Ramos (cell line): Measurements from ENCODE around the gene YIPF3.

Experiments used
- in situ Hi-C: fragments of 300-500 bp; cut with MboI; formaldehyde crosslinking; loops from one replicate; pipeline ENCODE4 v1.14.3; 2022; ENCODE audit warnings: low sequenced_read_pairs; ENCODE audit not compliant: unreplicated experiment

YIPF3 gene

GRCh38 chr6:43494321-43494720, 22.4 kb downstream of the YIPF3 start:
- in situ Hi-C loops: no loop called here

GRCh38 chr6:43493833-43494232, 22.9 kb downstream of the YIPF3 start:
- in situ Hi-C loops: no loop called here

- in situ Hi-C loops: no loop called here
These were observed 23.5 kb downstream of the YIPF3 start for GRCh38 chr6:43493230-43493629.

DNA sequence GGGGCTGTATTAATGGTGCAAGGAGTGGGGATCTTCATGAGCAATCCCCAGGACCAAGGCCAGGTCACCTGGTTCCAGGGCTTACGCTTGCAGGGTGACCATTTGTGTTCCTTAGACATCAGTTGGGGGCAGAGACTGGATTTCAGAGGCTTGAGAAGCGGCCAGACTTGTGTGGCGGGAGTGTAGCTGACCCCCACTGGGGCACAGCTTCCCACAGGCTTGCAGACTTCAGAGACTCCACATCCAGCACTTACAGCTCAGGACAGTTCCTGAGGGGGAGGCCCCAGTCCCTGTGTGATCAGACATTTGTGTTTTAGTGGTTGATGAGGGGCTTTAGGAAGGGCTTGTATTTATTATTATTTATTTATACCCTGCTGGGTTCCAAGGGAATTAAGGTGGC, 24.1 kb downstream of the YIPF3 start:
- in situ Hi-C loops: no loop called here

- in situ Hi-C loops: no loop called here
These were observed 24.7 kb downstream of the YIPF3 start for GRCh38 chr6:43491750-43492661.

DNA sequence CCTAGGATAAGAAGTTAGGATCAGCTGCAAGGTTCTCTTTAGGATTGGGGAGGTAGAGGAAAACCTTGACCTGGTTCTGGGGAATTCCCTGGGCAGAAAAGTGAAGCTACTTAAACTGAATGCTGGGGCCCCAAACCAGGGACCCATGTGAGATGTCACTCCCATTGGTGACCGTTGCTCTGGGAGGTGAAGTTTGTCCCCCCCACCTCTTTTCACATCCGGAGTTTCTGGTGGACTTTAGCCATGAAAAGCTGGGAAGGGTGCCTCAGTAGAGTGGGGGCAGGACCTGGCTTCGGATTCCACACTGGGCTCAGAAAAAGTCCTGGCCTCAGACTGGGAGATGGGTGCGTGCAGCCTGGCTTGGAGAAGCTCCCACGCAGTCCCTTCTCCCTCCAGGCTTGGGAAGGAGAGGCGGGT, 26.2 kb downstream of the YIPF3 start:
- in situ Hi-C loops: no loop called here

GRCh38 chr6:43489277-43490072, 27.3 kb downstream of the YIPF3 start:
- in situ Hi-C loops: no loop called here

GRCh38 chr6:43488667-43489276, 28.0 kb downstream of the YIPF3 start:
- in situ Hi-C loops: no loop called here

DNA sequence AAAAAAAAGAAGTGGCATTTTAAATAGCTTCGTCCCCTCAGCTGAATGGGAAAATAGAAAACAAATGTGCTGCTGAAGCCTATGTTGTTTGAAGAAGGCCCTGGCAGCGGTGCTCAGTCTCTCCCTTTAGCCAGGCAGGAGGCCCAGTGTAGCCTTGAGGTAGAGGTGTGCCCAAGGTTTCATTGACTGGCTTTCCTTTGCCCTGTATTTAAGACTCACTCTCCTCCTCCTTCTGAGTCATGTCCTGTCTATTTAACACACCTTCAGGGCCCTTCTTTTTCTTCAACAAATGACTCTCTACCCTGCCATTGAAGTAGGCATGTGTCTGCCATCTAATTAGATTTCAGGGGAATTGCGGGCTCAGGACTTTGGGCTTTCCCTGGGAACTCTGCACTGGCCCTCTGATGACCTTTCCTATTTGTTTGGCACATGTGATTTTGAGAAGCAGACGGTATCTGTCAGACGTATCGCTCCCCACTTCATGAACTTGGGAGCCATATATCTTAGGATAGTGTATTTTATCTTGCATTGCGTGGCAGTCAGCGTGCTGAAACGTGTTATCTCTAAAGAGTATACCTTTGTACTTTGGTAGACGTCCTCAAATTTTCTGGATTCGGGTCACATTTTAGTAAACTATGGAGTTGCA, 35.0 kb downstream of the YIPF3 start:
- in situ Hi-C loops: no loop called here

DNA sequence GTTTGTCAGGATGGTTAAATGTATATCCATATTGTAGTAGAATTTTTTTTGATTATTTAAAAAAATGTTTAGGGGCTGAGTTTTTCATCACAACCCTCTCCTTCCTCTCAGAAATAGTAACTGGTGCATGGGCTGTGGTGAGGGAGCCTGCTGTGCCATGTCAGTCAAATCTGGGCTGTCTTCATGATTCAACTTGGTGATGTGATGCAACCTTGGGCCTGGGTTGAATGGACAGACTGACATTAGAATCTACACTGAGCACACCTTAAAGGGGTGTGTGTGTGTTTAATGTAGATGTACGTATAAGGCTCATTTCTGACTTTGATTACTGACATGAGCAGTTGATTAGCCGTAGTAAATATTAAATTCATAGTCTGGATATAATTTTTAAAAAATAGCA, 35.7 kb downstream of the YIPF3 start:
- in situ Hi-C loops: no loop called here

DNA sequence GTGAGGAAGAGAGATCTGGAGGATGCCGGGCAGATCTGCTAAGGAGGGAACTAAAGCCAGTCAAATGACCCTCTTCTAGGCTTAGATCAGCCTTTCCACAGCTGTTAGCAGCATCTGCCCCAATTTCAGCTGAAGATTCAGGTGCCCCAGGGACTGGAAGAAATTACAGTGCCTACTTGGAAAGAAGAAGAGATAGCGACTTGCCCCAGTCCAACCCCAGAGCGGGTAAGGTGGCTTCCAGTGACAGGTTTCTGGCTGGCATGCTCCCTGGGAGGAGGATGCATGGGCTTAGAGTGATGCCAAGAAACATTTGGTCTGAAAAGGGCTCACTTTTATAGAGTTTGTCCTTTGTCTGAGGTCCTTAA, 38.7 kb downstream of the YIPF3 start:
- in situ Hi-C loops: no loop called here

GRCh38 chr6:43477235-43478007, 39.3 kb downstream of the YIPF3 start, which contains the start of gene TJAP1:
TSS of gene TJAP1 (plus strand) at chr6:43477570. CDS start at chr6:43499002, 21,432 bp downstream.
- in situ Hi-C loops: no loop called here

GRCh38 chr6:43476746-43477145, 40.0 kb downstream of the YIPF3 start:
- in situ Hi-C loops: no loop called here

DNA sequence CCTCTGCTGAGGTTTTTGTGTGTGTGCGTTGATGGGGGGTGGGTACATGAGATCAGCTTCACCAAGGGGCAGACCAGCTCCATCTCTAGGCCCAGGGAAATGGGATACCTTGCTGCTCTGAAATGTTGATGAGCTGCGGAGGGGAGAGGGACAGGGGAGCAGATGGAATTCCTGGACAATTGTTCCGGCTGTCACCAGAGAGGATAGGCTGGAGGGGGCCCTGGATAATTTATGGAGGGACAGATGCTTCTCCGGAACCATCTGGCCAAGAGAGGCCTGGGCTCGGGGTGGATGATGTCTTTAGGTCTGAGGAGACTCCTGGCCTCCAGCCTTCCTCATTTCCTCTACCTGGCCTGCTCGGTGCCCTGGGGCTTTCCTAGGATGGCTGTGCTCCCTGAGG, 41.2 kb downstream of the YIPF3 start:
- in situ Hi-C loops: no loop called here

DNA sequence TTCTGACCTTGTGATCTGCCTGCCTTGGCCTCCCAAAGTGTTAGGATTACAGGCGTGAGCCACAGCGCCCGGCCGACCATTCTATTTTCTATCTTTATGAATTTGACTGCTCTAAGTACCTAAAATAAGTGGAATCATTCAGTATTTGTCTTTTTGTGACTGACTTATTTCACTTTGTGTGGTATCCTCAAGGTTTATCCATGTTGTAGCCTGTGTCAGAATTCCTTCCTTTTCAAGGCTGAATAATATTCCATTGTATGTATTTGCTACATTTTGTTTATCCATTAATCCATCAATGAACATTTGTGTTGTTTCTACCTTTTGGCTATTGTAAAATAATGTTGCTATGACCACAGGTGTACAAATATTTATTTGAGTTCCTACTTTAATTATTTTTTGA, 44.2 kb downstream of the YIPF3 start:
- in situ Hi-C loops: no loop called here

- in situ Hi-C loops: no loop called here
These were observed 45.3 kb downstream of the YIPF3 start for GRCh38 chr6:43471399-43471798.

GRCh38 chr6:43469947-43470346, 46.8 kb downstream of the YIPF3 start:
- in situ Hi-C loops: no loop called here

- in situ Hi-C loops: no loop called here
These were observed 47.7 kb downstream of the YIPF3 start for GRCh38 chr6:43468748-43469681.

DNA sequence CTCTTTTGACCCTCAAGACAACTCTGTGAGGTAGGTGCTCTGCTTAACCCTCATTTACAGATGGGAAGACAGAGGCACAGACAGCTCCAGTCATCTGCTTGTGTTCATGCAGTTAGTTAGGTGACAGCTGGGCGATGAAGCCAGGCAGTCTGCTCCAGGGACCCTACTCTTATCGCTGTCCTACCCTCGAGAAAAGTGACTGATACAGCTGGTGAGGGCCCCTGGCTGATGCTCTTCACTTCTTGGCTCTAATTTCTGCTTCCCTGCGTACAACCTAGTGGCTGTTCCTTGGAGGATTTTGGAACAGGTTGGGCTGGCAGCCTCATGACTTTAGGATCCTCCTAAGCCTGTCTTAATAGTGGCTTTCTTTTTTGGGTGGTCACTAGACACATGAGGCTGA, 48.5 kb downstream of the YIPF3 start:
- in situ Hi-C loops: no loop called here
